GM21619 (cell line): ENCODE results near the gene LRRC71.

Experiments
- ATAC-seq: cut with Tn5 transposase; IDR thresholded peaks from one replicate; pipeline ENCODE4 v1.9.1; 2021; ENCODE audit not compliant: unreplicated experiment

Gene LRRC71

GRCh38 chr1:156892190-156893047 is 28.0 kb upstream of the LRRC71 start:
- peak; percentile 75 for ATAC-seq

GRCh38 chr1:156893048-156893953 is 27.1 kb upstream of the LRRC71 start, which contains the start of gene PEAR1:
PEAR1 (plus strand) TSS chr1:156893718; CDS start chr1:156903927, 10,209 bp downstream.
- ATAC-seq, result no peak

GRCh38 chr1:156894001-156894400 is 26.4 kb upstream of the LRRC71 start:
- no peak for ATAC-seq

- ATAC-seq, result no peak
Observed at GRCh38 chr1:156894711-156895454, 25.5 kb upstream of the LRRC71 start.

- no peak for ATAC-seq
Observed at GRCh38 chr1:156895455-156895812, 25.0 kb upstream of the LRRC71 start.

- ATAC-seq, result no peak
Observed at GRCh38 chr1:156895927-156896326, 24.5 kb upstream of the LRRC71 start.

GRCh38 chr1:156896490-156897033 is 23.9 kb upstream of the LRRC71 start:
- ATAC-seq, result no peak

GRCh38 chr1:156897078-156897825 is 23.2 kb upstream of the LRRC71 start:
- no peak for ATAC-seq

GRCh38 chr1:156898161-156898566 is 22.3 kb upstream of the LRRC71 start:
- ATAC-seq, result no peak

- no peak for ATAC-seq
Observed at GRCh38 chr1:156898971-156899664, 21.3 kb upstream of the LRRC71 start.

- no peak for ATAC-seq
Observed at GRCh38 chr1:156899956-156900718, 20.3 kb upstream of the LRRC71 start.

GRCh38 chr1:156900896-156901589 is 19.4 kb upstream of the LRRC71 start:
- ATAC-seq, result no peak

- no peak for ATAC-seq
Observed at GRCh38 chr1:156901590-156901900, 18.9 kb upstream of the LRRC71 start.

GRCh38 chr1:156901966-156902915 is 18.2 kb upstream of the LRRC71 start:
- no peak for ATAC-seq

GRCh38 chr1:156903328-156904091 is 16.9 kb upstream of the LRRC71 start:
- ATAC-seq, result no peak

- ATAC-seq, result no peak
Observed at GRCh38 chr1:156904187-156904959, 16.1 kb upstream of the LRRC71 start.
